Measurements from ENCODE around the gene TRABD2A. TPM values are rescaled to one million over a fixed set of nuclear protein-coding genes. Genes with fewer than 3 reads are reported as not detected.

TRABD2A gene
- total RNA-seq, 1 experiment from 2014 or later = 4.6 TPM

GRCh38 chr2:84897773-84898172 is 16.9 kb upstream of the TRABD2A start:
- Histone ChIP-seq H3K4me3 (replicated peaks in 1 of 2; ENCODE audit: low read depth in 1 of 2, low read length in 2 of 2) (no peak overlapping the region), H3K27ac (ENCODE audit: low read depth, low read length) (no peak overlapping the region), H3K79me2 (ENCODE audit: insufficient read depth, low read length) (no peaks in the 10 kb centered on the region), H3K27me3 (ENCODE audit: insufficient read depth, low read length) (no peaks in the 10 kb centered on the region), H3K36me3 (ENCODE audit: control insufficient read depth in 1 of 2, insufficient read depth in 2 of 2, low read length in 2 of 2) (no peaks in the 10 kb centered on the region), H3K4me1 (ENCODE audit: control insufficient read depth in 1 of 2, insufficient read depth in 2 of 2, low read length in 2 of 2) (peaks cover 0 to 29% of the 10 kb centered on the region in 2 experiments; a peak in 2 of 4 replicates), H3K9me3 (ENCODE audit: control insufficient read depth in 1 of 2, insufficient read depth in 1 of 2, low read depth in 1 of 2, low read length in 2 of 2) (no peaks in the 10 kb centered on the region), H3K9ac (ENCODE audit: low read length) (no peak overlapping the region), H3K4me2 (ENCODE audit: low read length) (no peak overlapping the region; the same call in 1 of the 2 replicates), H3K9me2 (ENCODE audit: insufficient read depth) (no peaks in the 10 kb centered on the region), H4K20me1 (ENCODE audit: insufficient read depth) (no peaks in the 10 kb centered on the region), H2AFZ (ENCODE audit: low read depth, low read length, poor library complexity, severe bottlenecking) (peak overlapping the region; percentile 67)
- intact Hi-C loops (cut with micrococcal nuclease) = no loop called here
- ChIA-PET CTCF (no interaction called here), POLR2A (interaction anchor here (0.7 to 0.9 kb wide), 2 partner anchors 9 to 61 kb away, joined by 3 read pairs; no protein-coding TSS in a partner anchor), RAD21 (ENCODE audit: low non-redundant PET in 1 of 2, low total read pairs in 2 of 2, uncharacterized antibody in 2 of 2, unreplicated experiment in 2 of 2) (no interaction called here)
- TF ChIP-seq ZFX (IDR thresholded peaks at IDR 0.05) = no peak
- no peak for TF ChIP-seq POLR2AphosphoS5 (IDR thresholded peaks at IDR 0.05; ENCODE audit: low read depth, low read length)
- no peak for TF ChIP-seq TCF7L2 (IDR thresholded peaks at IDR 0.05; ENCODE audit: borderline replicate concordance, extremely low read depth, insufficient read depth, insufficient read length)
- TF ChIP-seq ELF1 (IDR thresholded peaks at IDR 0.05; ENCODE audit: borderline replicate concordance, low read depth) = no peak
- no peak for TF ChIP-seq ZNF274 (IDR thresholded peaks at IDR 0.05; ENCODE audit: low read depth, low read length)
- TF ChIP-seq CTCF (IDR thresholded peaks at IDR 0.05 in 2 of 3, conservative IDR thresholded peaks at IDR 0.05 in 1 of 3; ENCODE audit: borderline replicate concordance in 1 of 3, insufficient read depth in 1 of 3, low read depth in 2 of 3, low read length in 2 of 3) = no peak
- no peak for TF ChIP-seq ATF3 (IDR thresholded peaks at IDR 0.05)
- no peak for ATAC-seq
- BruUV-seq (replicated peaks) = no TSS peak
- no peak for DNase-seq (ENCODE audit: low read depth, low spot score)

GRCh38 chr2:84896567-84896966 is 15.7 kb upstream of the TRABD2A start:
- H3K36me3 ChIP-seq (ENCODE audit: control insufficient read depth in 1 of 2, insufficient read depth in 2 of 2, low read length in 2 of 2) = no peaks in the 10 kb centered on the region
- no peak overlapping the region for H3K4me2 ChIP-seq (ENCODE audit: low read length)
- POLR2A ChIA-PET = no interaction called here
- no peaks in the 10 kb centered on the region for H3K9me3 ChIP-seq (ENCODE audit: control insufficient read depth in 1 of 2, insufficient read depth in 1 of 2, low read depth in 1 of 2, low read length in 2 of 2)
- H3K9me2 ChIP-seq (ENCODE audit: insufficient read depth) = no peaks in the 10 kb centered on the region
- no peaks in the 10 kb centered on the region for H3K27me3 ChIP-seq (ENCODE audit: insufficient read depth, low read length)
- H3K79me2 ChIP-seq (ENCODE audit: insufficient read depth, low read length) = no peaks in the 10 kb centered on the region
- intact Hi-C loops (cut with micrococcal nuclease) = no loop called here
- H2AFZ ChIP-seq (ENCODE audit: low read depth, low read length, poor library complexity, severe bottlenecking) = peak overlapping the region; percentile 59
- DNase-seq (ENCODE audit: low read depth, low spot score) (no peak), ATAC-seq (no peak)
- RAD21 ChIA-PET (ENCODE audit: low non-redundant PET in 1 of 2, low total read pairs in 2 of 2, uncharacterized antibody in 2 of 2, unreplicated experiment in 2 of 2) = no interaction called here
- H3K4me1 ChIP-seq (ENCODE audit: control insufficient read depth in 1 of 2, insufficient read depth in 2 of 2, low read length in 2 of 2) = peaks cover 0 to 29% of the 10 kb centered on the region in 2 experiments; a peak in 2 of 4 replicates
- no peaks in the 10 kb centered on the region for H4K20me1 ChIP-seq (ENCODE audit: insufficient read depth)
- BruUV-seq (replicated peaks) = no TSS peak
- no peak overlapping the region for H3K9ac ChIP-seq (ENCODE audit: low read length)
- H3K27ac ChIP-seq (ENCODE audit: low read depth, low read length) = no peak overlapping the region
- TF ChIP-seq EGR1 (IDR thresholded peaks at IDR 0.05; ENCODE audit: low read depth) (no peak), MAX (IDR thresholded peaks at IDR 0.05) (no peak)
- no peak overlapping the region for H3K4me3 ChIP-seq (replicated peaks in 1 of 2; ENCODE audit: low read depth in 1 of 2, low read length in 2 of 2)
- CTCF ChIA-PET = no interaction called here
